Measurements from ENCODE around the gene VSX2.

Gene VSX2

GRCh38 chr14:74292061-74292460 is 52.8 kb downstream of the VSX2 start:
- no peak overlapping the region for H3K4me3 ChIP-seq (ENCODE audit: low read depth, low read length)
- H3K36me3 ChIP-seq (ENCODE audit: control insufficient read depth in 2 of 2, insufficient read depth in 1 of 2, low read length in 2 of 2): peaks cover 8 to 94% of the 10 kb centered on the region in 2 experiments; a peak in 2 of 3 replicates
- ChIA-PET CTCF (interaction anchor here (0.9 to 1.2 kb wide), 2 partner anchors 13 to 35 kb away, joined by 4 read pairs; no protein-coding TSS in a partner anchor), POLR2A (no interaction called here)
- H3K9me3 ChIP-seq (ENCODE audit: control insufficient read depth, insufficient read depth, low read depth, low read length): no peaks in the 10 kb centered on the region
- TF ChIP-seq, protein P1, sequence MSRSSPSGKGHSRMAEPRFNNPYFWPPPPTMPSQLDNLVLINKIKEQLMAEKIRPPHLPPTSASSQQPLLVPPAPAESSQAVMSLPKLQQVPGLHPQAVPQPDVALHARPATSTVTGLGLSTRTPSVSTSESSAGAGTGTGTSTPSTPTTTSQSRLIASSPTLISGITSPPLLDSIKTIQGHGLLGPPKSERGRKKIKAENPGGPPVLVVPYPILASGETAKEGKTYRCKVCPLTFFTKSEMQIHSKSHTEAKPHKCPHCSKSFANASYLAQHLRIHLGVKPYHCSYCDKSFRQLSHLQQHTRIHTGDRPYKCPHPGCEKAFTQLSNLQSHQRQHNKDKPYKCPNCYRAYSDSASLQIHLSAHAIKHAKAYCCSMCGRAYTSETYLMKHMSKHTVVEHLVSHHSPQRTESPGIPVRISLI (tag by site-specific recombination; IDR thresholded peaks at IDR 0.05): no peak
- no peak for TF ChIP-seq ZNF274 (IDR thresholded peaks at IDR 0.05; ENCODE audit: low read length)
- TF ChIP-seq ZNF274 (tag by site-specific recombination; IDR thresholded peaks at IDR 0.05; ENCODE audit: borderline replicate concordance): no peak
- TF ChIP-seq ZNF600 (tag by site-specific recombination; IDR thresholded peaks at IDR 0.05): no peak
- TF ChIP-seq GLI4 (tag by site-specific recombination; IDR thresholded peaks at IDR 0.05): no peak
- TF ChIP-seq ZNF843 (tag by site-specific recombination; IDR thresholded peaks at IDR 0.05): no peak
- no peak for TF ChIP-seq TSHZ1 (tag by site-specific recombination; IDR thresholded peaks at IDR 0.05; ENCODE audit: borderline replicate concordance)
- TF ChIP-seq ZNF596 (tag by site-specific recombination; IDR thresholded peaks at IDR 0.05): no peak
- no peak for TF ChIP-seq ZNF530 (tag by site-specific recombination; IDR thresholded peaks at IDR 0.05; ENCODE audit: low read depth)
- TF ChIP-seq ZNF19 (tag by site-specific recombination; IDR thresholded peaks at IDR 0.05; ENCODE audit: low read depth): no peak
- TF ChIP-seq REPIN1 (tag by site-specific recombination; IDR thresholded peaks at IDR 0.05; ENCODE audit: low read depth): no peak
- TF ChIP-seq ZNF791 (tag by site-specific recombination; IDR thresholded peaks at IDR 0.05): no peak
- no peak for TF ChIP-seq ZNF639 (tag by site-specific recombination; IDR thresholded peaks at IDR 0.05)
- TF ChIP-seq, protein P2, sequence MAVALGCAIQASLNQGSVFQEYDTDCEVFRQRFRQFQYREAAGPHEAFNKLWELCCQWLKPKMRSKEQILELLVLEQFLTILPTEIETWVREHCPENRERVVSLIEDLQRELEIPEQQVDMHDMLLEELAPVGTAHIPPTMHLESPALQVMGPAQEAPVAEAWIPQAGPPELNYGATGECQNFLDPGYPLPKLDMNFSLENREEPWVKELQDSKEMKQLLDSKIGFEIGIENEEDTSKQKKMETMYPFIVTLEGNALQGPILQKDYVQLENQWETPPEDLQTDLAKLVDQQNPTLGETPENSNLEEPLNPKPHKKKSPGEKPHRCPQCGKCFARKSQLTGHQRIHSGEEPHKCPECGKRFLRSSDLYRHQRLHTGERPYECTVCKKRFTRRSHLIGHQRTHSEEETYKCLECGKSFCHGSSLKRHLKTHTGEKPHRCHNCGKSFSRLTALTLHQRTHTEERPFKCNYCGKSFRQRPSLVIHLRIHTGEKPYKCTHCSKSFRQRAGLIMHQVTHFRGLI (tag by site-specific recombination; IDR thresholded peaks at IDR 0.05): no peak
- no peak for TF ChIP-seq PRDM1 (tag by site-specific recombination; IDR thresholded peaks at IDR 0.05)
- TF ChIP-seq ZNF18 (tag by site-specific recombination; IDR thresholded peaks at IDR 0.05): no peak
- TF ChIP-seq GFI1B (tag by site-specific recombination; IDR thresholded peaks at IDR 0.05): no peak
- no peak overlapping the region for H3K27ac ChIP-seq (ENCODE audit: extremely low read depth, low read depth, low read length)
- no peaks in the 10 kb centered on the region for H3K4me1 ChIP-seq (ENCODE audit: control insufficient read depth, insufficient read depth, low read length)
